Activated naive CD4-positive, alpha-beta T cell treated with anti-CD3 and anti-CD28 coated beads, Interleukin-2, amount 50 U/mL, for 16 hours (primary cell): ENCODE data around the gene TMEM127.
"Not testable (repeated sequence)": the region's sequence is repeated elsewhere in the genome, so short reads cannot be mapped to it uniquely, and the experiment has no call there.

Experiments used
- DNase-seq: peaks from one replicate; pipeline ENCODE4 v3.0.0-alpha.2; 2020

Gene TMEM127, protein sequence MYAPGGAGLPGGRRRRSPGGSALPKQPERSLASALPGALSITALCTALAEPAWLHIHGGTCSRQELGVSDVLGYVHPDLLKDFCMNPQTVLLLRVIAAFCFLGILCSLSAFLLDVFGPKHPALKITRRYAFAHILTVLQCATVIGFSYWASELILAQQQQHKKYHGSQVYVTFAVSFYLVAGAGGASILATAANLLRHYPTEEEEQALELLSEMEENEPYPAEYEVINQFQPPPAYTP

GRCh38 chr2:96265840-96266679, at the start of gene TMEM127, which contains the start of gene CIAO1:
TSS of gene TMEM127 (minus strand) at chr2:96265997. CDS start at chr2:96265381, 616 bp downstream.
TSS of gene CIAO1 (plus strand) at chr2:96266225. CDS start at chr2:96266351, 126 bp downstream.
- DNase-seq, result peak; percentile 98

GRCh38 chr2:96315005-96315399, 49.2 kb upstream of the TMEM127 start:
- DNase-seq, result no peak

DNA sequence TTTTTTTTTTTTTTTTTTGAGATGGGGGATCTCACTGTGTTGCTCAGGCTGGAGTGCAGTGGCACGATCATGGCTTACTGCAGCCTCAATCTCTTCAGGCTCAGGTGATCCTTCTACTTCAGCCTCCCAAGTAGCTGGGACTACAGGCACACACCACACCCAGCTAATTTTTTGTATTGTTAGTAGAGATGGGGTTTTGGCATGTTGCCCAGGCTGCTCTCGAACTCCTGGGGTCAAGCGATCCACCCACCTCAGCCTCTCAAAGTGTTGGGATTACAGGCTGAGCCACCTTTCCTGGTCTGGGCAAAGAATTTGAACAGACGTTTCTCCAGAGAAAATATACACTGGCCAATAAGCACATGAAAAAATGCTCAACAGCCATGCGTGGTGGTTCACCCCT, 42.5 kb upstream of the TMEM127 start:
- DNase-seq, result no peak

GRCh38 chr2:96306370-96306769, 40.6 kb upstream of the TMEM127 start:
- no peak for DNase-seq

DNA sequence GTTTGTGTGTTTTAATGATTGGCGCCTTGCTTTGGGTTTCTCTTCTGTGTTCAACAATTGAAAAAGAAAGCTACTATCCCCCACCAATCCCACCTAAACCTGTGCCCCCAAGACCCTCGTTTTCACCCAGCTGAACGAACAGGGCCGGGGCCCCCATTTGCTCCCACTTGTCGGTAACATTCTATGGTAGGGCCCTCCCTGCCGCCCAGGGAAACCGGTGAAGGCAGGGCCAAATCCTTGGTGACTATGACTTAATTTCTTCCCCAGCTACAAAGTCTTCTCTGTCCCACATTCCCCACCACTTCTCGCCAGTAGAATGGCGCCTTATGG, 40.1 kb upstream of the TMEM127 start:
- DNase-seq, result no peak

DNA sequence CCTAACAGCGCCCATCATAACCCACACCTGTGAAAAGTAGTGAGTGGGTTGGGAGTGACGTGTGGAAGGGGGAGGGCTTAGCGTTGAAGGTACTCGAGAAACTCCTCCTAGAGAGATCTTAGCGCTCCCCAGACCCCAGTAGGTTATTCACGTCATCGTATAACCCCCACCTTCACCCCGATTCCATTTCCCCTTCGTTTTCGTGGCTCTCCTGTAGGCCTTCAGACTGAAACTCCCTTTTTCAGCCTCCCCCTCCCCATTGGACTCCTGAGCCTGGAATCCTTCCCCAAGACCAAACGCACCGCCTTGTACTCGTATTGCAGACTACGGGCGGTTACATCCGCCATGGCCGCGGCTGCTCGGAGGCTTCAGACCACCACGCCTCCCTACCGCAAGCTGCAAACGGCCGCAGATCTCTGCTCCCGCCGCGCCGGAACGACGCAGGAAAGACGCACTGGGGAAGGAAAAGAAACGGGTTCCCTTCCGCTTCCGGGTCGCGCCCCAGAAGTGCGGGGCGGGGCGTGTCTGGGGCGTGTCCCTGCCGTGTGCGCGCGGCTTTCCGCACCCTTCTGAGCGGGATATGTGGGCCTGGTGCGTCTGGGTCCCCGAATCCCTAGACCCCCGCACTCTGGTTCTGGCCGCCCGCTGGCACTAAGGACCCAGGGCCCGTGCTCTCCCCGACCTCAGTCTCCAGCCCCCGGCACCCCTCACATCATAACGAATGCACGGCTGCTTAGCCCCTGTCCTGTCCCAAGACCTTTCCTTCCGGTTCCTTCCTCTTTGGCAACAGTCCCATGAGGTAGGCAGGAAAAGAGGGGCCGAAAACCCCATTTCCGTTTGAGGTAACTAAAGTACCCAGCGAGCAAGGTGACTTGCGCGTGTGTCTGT, 39.5 kb upstream of the TMEM127 start, which contains the start of gene SNRNP200:
Gene SNRNP200 (minus strand): TSS at position 456 of the 888 bp plus-strand sequence. CDS start 109 bp downstream, at position 347.
- DNase-seq, result peak; percentile 91

DNA sequence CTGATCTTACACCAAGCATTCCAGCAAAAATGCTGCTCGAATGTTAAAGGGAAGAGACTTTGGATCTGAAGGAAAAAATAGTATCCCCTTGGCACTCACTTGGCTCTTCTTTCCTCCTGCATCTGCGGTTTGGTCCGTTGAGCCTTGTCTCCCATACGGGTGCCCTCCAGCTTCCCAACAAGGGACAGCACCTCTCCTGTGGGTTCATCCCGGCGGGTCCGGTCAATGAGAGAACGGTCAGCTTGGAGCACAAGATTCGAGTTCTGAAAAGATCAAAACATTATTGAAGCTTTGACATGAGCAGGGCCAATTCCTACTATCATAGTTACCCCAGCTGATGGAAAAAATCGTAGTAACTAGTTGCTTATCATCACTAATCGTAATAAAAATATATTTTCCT, 38.8 kb upstream of the TMEM127 start:
- DNase-seq, result no peak

GRCh38 chr2:96301865-96302264, 36.1 kb upstream of the TMEM127 start:
- no peak for DNase-seq

GRCh38 chr2:96296925-96297324, 31.1 kb upstream of the TMEM127 start:
- no peak for DNase-seq

DNA sequence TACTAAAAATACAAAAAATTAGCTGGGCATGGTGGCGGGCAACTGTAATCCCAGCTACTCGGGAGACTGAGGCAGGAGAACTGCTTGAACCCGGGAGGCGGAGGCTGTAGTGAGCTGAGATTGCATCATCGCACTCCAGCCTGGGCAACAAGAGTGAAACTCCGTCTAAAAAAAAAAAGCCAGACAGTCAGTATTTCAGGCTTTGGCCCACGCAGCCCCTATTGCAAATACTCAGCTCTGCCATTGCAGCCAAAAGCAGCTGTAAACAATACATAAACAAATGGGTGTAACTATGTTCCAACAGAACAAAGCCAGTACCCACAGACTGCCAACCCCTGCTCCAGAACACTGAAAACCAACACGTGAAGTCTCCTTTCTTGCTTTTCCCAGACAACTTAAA, 28.5 kb upstream of the TMEM127 start:
- DNase-seq, result not testable (repeated sequence)

DNA sequence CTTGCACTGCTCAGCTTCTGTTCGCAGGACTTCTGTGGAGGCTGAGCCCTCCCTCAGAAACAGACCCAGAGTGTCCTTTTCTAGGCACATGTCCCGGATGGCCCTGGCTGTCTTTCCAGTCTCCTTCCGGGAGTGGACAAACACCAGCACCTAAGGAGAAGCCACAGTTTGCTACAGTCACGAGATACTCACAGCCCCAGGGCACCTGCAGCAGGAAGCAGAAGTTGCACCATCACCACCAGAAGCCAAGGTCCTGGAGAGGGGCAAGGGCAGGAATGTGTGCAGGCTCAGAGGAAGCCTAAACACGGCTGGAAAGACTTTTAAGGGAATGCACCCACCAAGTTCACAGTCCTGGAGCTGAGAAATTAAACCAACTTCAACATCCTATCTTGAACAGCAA, 26.0 kb upstream of the TMEM127 start:
- DNase-seq, result no peak

- DNase-seq, result no peak
Observed at GRCh38 chr2:96287273-96287856, 21.6 kb upstream of the TMEM127 start.

GRCh38 chr2:96276787-96277499, 11.1 kb upstream of the TMEM127 start:
- no peak for DNase-seq

- DNase-seq, result no peak
Observed at GRCh38 chr2:96274355-96275056, 8.7 kb upstream of the TMEM127 start.

- no peak for DNase-seq
Observed at GRCh38 chr2:96273763-96274162, 8.0 kb upstream of the TMEM127 start.

DNA sequence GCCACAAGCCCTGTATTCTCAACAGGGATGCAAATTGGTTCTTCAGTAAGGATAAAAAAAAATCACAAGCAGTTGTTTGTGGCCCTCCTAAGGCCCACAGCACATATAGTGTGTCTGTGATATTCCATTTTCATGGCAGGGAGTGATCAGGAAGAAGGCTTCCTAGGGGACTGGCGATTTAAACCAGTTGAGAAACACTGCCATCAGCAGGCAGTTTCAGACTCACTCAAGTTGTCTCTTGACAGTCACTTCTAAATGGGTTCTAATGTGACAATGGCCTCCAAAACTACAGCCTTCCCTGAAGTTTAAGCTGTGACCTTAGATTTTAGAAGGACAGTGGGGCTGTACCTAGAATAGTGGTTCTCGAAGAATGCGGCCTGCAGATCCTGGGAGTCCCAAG, 6.2 kb upstream of the TMEM127 start:
- DNase-seq, result no peak

DNA sequence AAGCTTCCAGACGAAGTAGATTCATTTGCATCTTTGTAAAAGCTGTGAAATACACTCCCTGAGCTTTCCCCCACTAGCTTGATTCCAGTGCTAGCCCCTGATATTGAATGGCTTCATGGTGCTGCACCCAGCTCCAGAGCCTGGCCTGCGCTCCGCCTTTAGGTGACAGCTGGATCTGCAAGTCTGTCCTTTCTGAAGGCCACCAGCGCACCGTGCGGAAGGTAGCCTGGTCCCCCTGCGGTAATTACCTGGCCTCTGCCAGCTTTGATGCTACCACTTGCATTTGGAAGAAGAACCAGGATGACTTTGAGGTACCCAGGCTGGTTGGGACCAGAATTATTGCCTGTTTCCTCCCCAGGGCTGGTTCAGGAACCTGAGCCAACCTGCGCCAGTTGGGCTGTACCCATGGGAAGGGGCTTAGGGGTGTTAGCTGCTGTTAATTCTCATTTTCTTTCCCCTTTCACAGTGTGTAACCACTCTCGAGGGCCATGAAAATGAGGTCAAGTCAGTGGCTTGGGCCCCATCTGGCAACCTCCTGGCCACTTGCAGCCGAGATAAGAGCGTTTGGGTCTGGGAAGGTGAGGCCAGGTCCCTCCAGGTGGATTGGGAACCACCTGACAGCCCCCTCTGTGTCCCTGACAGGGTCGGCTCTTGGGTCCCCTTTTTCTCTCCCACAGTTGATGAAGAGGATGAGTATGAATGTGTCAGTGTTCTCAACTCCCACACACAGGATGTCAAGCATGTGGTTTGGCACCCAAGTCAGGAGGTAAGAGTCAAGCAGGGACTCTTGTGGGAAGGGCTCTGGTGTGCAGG, 1.6 kb upstream of the TMEM127 start:
- peak; percentile 50 for DNase-seq

DNA sequence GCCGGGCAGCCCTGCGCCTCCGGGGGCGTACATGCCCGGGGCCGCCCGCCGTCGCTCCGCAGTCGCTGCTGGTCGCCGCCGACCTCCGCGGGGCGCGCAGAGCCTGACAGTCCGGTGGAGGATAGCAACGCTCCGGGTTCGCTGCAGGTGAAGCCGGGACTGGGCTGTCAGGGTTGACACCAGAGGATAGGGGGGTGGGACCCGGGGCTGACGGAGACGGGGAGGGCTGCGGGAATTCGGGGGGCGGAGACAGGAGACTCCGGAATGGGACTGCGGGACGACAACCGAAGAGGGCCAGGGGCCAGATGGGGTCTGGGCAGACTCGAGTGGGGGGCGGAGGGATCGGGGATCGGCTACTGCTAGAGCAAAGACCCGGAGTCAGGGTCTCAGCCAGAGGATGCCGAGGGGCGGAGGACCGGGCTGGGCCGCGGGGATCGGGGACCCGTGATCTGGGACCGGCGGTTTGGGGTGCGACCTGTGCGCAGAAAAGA, 403 bp downstream of the TMEM127 start:
- DNase-seq, result peak; percentile 33

DNA sequence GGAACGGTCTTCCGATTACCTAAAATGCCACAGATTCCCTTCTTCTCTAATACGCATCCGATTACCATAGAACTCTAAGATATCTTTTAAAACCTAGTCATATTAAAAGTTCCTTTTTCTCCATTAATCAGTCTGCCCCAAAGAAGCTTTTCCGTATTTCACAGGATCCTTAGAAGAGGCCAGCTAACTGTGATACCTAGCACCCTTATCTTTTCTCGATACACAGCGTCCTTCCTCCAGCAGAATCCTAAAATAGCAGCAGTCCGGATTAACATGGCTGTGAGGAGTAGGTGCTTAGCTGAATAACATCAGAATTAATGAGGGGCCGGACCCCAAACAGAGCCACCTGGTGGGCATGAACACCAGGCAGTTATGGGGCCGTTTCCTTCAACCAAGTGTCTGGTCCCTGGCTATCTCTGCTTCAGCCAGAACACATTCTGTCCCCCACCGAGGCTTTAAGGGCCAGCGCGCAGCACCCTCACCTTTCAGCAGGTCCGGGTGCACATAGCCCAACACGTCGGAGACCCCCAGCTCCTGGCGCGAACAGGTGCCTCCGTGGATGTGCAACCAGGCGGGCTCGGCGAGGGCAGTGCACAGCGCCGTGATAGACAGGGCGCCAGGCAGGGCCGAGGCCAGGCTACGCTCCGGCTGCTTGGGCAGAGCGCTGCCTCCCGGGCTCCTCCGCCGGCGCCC, 995 bp downstream of the TMEM127 start:
- no peak for DNase-seq

GRCh38 chr2:96264086-96264485, 1.7 kb downstream of the TMEM127 start:
- DNase-seq, result no peak
